AG08395 (cell line): ENCODE data around the gene P2RX6.
A peak's percentile ranks its signal among the peaks of the same experiment; 100 is the strongest.
"Not testable (repeated sequence)": the region's sequence is repeated elsewhere in the genome, so short reads cannot be mapped to it uniquely, and the experiment has no call there.

Source experiments
- DNase-seq: peaks from one replicate; pipeline ENCODE4 v3.0.0; 2012; ENCODE audit warnings: mixed read lengths, low spot score

The P2RX6 gene

DNA sequence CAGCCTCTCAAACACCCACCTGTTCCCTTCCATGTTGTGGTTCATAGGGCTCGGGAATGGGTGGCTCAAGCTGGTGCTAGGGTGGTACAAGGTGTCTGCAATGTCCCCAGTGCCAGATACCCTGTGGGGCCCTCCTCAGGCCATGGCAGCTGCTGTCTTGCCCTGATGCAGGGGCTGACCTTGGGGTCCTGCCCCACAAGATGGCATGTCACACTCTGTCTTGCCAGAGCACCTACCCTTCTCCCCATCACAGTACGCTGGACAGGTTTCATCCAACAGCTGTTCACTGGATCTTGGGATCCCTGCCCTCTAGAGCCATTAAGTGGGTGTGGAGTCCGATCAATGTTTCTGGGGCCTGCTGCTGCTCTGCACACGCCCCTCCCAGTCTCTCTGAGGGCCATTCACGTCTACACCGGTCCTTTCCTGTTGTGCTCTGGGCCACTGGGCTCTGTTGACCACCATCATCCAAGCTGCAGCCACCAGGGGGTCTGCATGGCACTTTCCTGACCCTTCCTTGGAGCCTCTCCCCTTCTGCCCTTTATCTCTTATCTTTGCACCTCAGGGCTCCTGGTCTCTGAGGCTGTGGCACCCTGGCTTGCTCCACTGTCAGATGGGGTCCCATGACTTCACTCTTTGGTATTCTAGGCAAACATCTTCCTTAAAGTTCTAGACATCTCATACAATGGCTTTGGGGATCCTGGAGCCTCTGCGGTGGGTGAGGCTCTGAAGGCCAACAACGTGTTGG is 37.9 kb downstream of the P2RX6 start:
- DNase-seq = no peak

DNA sequence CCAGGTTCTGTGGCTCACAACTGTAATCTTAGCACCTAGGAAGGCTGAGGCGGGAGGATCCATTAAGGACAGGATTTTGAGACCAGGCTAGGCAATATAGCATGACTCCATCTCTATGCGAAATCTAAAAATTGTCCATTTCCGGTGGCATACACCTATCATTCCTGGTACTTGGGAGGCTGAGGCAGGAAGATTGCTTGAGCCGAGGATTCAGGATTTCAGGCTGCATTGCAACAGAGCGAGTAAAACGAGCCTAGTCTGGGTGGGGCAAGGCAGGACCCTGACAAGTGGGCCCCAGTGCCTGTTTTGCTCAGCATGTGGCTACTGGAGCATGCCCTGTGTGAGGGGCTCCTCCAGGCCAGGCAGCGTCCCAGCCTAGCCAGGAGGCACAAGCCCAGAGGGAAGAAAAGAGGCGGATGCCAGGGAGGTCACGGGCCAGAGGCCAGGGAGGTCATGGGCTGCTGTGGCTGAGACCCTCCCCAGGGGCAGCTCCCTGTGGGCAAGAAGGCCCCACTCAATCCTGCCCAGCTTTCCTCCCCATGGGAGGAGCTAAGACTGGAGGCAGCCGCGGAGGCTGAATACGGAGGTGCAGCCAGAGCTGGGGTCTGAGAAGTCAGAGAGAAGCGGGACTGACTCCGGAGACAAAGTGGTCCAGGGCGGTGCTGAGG is 39.2 kb downstream of the P2RX6 start:
- no peak for DNase-seq

DNA sequence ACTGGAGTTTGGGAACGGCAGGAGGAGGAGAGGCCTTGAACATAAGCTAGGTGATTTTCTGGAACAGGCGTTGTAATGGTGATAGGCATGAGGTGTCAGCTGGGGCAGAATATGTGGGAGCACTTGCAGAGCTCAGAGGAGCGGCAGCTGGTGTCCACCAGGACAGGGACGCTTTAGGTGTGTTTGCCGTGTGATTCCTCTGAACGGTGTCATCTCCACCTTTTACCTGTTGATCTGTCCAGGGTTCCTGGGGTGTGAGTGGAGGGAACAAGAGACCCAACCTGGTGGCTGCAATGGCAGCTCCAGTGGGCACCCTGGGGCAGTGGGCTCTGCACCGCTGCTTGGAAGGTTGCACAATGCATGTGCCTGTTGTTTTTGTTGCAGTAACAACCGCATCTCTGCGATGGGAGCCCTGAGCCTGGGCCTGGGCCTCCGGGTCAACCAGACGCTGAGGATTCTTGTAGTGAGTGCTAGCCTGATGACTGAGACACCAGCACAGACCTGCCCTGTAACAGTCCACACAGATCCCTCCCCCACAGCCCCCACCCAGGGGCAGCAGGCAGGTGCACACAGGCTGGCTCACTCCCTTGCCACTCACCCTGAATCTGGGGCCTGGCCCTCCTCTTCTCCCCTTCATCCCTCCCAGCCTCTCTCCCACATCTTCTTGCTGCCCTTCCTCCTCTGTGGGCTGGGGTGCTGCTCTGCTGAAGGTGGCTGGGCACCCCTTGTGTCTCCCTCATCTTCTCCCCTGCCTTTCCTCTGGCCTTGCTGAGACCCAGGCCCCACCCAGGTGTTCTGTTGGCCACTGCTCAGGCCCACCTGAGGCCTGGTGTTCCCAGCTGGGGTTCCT is 40.0 kb downstream of the P2RX6 start:
- no peak for DNase-seq

DNA sequence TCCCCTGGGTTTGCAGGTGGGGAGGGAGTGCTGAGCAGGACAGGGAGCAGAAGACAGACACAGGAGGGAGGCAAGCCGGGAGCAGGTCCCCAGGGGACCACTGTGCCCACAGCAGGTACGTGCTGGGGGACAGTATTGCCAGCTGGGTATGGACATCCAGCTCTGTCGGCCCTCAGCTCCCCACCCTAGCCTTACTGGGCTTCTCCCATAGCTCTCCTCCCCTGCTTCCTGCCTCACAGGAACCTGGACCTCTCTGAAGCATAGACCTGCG is 40.5 kb downstream of the P2RX6 start:
- DNase-seq = no peak

DNA sequence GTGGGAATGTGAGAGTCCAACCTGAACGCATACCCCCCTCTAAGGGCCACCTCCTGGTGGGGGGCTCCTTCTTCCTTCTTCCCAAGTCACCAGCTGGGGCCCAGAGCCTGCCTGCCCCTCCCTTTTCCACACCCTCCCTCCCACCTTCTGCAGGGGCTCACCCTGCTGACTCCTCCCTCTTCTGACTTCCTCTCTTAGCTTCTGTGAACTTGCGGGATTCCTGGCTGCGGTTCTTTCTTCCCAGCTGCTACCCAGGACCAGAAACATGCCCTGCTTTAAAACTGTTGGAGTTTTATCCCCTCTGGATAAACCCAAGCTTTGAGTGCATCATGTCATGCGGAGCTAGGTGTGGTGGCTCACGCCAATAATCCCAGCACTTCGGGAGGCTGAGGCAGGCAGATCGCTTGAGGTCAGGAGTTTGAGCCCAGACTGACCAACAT is 40.9 kb downstream of the P2RX6 start:
- no peak for DNase-seq

DNA sequence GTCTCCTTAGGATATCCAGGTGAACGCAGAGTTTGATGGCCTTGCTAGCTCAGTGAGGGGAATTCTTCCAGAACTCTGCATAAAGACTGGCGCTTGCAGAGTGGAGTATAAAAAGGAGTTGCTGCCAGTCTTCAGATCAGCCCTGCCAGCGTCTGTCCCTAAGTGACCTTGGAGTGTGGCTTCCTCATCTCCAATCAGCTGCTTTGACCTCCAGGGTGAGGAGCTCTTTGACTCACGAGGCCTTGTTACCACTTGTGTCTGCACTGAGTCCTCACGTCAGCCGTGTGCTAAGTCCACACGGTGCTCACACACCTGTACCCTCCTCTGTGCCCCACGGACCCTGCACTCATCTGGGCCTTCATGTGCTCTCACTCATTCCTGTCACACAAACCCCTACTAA is 45.4 kb downstream of the P2RX6 start:
- not testable (repeated sequence) for DNase-seq

DNA sequence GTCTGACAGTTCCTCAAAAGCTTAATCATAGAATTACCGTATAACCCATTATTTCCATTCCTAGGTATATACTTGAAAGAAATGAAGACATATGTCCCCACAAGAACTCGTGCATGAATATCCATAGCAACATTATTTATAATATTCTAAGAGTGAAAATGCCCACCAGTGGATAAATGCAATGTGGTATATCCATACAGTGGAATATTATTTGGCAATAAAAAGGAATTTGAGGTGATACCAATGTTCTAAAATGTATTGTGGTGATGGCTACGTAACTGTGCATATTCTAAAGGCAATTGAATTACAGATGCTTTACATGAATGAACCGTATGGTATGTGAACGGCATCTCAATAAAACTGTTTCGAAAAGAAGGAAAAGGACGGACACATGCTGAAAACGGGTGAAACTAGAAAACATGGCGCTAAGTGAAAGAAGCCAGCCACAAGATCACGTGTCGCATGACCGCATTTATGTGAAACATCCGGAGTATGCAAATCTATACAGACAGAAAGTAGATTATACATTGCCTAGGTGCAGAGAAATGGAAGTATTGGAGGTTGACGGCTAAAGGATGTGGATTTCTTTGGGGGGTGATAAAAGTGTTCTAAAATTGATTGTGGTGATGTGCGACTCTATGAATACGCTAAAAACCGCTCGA is 46.8 kb downstream of the P2RX6 start:
- DNase-seq = not testable (repeated sequence)

DNA sequence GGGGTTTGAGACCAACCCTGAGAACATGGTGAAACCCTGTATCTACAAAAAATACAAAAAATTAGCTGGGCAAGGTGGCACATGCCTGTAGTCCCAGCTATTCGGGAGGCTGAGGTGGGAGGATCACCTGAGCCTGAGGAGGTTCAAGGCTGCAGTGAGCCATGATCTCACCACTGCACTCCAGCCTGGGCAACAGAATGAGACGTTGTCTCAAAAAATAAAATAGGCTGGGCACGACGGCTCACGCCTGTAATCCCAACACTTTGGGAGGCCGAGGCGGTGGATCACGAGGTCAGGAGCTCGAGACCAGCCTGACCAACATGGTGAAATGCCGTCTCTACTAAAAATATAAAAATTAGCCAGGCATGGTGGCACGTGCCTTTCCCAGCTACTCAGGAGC is 49.5 kb downstream of the P2RX6 start:
- not testable (repeated sequence) for DNase-seq

DNA sequence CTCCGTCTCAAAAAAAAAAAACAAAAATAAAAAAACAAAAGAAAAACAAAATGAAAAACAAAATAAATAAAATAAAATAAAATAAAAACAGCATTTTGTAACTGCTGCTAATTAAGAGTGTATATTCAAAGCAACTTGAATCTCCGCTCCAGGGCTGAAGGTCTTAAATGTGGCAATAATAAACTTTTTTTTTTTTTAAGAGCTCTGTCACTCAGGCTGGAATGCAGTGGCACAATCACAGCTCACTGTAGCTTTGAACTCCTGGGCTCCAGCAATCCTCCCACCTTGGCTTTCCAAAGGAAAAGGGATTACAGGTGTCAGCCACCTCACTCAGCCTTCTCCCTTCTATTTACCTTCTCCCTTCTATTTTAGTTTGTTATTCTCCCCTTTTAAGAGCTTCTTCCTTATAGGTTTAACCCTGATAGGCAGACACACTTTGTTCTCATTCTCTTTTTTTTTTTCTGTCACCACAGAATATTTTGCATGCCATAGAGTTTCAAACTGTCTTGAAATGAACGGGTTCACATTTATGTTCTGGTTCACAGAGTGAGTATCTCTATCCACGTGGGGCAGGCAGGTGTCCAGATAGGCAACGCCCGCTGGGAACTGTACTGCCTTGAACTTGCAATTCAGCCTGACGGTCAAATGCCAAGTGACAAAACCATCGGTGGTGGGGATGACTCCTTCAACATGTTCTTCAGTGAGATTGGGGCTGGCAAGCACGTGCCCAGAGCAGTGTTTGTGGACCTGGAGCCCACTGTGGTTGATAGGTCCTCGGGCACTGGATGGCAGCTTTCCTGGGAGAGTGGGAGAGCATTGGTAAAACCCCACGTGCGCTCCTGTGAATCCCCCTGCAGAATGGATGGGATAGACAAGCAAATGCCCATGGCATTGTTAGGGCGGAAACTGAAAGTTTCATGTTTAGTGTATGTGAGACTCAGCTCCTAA is 50.2 kb downstream of the P2RX6 start:
- no peak for DNase-seq

DNA sequence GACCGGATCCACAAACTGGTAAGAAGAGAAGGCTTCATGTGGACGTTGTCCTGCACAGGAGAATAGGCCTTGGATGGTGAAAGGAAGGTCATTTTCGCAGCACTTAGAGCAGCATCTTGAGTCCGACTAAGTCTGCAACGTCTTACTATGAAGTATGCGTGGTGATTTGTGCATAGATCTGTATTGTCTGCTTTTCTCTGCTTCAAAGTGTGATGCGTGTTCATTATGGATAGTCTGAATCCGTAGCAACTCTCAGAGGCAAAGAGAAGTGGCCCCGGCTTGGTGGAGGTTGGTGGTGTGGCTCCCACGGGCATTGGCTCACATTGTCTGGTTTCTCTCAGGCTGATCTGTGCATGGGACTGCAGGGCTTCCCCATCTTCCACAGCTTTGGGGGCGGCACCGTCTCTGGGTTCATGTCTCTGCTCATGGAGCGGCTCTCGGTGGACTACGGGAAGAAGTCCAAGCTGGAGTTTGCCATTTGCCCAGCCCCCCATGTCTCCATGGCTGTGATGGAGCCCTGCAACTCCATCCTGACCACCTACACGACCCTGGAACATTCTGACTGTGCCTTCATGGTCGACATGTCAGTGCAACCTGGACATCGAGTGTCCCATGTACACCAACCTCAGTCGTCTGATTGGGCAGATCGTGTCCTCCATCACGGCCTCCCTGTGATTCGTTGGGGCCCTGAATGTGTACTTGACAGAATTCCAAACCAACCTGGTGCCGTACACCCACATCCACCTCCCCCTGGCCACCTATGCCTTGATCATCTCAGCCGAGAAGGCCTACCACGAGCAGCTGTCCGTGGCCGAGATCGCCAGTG is 52.3 kb downstream of the P2RX6 start:
- DNase-seq = no peak

DNA sequence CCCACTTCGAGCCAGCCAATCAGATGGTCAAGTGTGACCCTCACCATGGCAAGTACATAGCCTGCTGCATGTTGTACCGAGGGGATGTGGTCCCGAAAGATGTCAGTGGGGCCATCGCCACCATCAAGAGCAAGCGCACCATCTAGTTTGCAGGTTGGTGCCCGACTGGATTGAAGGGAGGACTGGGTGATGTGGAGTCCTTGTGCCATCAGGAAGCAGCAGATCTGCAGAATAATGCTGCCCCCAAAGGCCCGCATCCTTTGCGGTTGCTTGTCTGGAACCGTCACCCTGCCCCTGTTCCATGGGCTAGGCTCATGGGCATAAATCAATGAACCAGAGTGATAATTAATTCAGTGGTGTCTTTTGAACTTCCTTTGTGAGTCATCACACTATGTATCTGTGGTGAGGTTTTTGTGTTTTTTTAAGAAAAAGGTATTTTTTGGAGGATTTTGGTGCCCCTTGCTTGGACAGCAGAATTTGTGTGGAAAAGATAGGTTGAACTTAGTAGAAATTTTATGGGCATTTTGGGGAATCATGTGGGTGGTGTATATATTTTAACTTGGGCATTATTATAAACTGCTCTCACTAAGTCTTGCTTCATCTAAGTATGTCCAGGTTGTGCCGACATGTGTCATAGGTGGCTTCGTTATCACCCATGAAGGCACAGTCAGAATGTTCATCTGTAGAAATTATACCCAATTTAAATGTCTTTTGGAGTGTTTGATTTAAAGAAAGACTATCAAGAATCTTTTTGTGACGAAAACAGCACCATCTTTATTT is 53.1 kb downstream of the P2RX6 start:
- no peak for DNase-seq

DNA sequence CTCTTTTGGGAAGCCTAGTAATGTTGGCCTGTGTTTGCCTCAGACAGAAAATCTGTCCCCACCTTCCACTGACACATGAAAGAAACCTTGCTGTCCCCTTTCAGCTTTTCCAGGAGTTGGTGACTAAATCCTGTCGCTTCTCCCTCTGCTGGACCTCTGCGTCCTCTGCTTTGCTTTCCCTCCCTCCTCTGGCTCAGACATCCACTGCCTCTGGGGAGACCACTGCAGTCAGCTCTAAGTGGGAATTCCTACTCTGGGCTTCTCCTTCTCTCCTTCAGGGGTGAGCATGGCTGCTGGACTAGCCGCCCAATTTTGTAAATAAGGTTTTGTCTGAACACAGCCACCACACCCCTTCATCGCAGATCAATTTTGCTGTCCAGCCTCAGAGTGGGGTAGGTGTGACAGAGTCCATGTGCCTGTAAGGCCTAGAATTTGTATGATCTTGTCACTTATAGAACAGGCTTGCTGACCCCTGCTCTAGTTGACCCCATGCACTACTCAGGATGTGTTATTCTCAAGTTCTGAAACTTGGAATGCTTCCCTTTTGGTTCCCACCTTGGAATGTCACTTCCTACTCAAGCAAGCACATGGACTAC is 53.8 kb downstream of the P2RX6 start:
- DNase-seq = no peak

DNA sequence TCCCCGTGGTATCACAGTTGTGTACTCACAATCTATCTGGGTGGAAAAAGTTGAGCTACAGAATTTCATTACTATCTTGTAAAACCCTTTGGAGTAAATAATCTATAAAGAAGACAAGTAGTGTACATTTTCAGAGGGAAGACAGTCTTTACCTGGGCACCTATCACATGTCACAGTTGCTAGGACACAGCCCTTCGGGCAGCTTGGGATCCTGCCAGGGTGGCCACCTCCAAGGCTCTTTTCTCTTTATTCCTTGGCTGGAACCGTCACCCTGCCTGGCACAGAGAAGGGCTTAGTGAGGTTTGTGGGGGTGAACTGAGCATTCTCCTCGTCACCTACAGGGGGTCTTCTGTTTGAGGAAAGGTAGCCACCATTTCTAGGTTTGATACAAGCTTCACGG is 54.4 kb downstream of the P2RX6 start:
- DNase-seq = no peak

DNA sequence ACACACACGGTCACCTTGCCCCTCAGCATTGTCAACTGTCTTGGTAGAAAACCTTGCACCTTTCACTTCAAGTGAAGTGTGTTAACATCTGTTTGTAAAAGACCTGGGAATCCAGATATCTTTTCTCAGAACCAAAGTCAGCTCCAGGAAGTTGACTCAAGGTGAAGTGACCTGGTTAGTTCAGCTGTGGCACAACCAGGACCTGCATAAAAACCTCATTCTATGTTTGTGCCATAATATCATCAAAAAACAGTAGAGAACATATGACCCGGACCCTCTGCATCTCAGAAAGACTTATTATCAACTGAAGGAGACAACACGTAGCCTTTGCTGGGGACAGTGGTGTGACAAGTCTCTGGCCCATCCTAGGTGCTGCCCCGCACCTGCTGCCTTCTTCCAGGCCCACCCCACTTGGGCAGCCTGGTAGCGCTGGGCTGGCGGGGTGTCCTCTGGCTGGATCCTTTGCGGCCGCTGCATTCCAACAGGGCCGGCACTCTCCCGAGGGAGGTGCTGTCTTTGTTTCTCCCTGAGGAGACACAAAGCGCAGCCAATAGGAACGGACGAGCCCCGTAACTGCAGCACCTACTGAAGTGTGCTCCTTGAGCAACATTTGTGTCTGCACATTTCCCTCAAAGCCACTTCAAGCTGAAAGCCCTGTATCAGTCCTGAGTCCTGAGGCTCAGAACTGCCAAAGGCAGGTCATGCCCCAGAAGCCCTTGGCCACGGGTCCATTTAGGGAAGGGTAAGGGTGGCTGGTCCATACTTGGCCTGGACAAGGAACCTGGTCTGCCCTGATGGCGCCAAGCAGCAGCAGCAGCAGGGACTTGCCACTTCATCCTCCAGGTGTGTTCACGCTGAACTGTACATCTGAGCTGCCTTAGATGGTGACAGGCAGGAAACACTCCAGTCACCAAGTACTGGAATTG is 56.0 kb downstream of the P2RX6 start:
- no peak for DNase-seq

DNA sequence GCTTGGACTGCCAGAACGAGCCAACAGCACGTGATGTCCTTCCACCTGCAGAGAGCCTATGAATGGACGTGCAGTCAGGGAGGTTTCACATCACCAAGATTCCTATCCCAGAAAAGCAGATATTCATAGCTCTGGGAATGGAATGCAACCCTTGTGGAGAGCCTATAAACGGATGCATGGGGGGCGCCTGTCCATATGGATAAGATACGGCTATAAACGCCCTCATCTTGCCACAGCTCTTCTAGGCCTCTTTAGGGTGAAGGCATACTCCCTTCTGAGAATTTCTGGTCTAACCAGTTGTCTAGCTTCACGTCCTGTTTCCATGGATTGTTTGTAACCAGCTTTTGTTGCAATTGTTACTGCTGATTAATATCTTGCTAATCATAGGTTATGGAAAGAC is 56.8 kb downstream of the P2RX6 start:
- not testable (repeated sequence) for DNase-seq

DNA sequence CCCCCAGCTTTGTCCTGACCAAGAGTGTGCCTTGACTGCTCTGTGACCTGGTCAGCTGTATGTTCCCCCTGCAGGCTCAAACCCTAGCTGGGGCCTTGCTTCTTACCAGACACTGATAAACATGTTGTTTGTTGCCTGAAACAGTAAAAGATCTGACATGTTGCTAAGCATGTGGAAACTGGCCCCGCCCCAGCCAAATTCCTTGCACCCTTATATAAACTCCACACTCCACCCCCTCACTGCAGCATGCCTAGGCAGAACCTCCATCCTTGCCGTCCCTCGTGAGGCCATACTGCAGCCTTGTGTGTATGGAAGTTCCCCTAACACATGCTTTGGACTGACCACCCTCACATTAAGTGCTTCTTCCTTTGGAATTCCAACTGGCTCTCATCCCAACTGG is 58.1 kb downstream of the P2RX6 start:
- no peak for DNase-seq

DNA sequence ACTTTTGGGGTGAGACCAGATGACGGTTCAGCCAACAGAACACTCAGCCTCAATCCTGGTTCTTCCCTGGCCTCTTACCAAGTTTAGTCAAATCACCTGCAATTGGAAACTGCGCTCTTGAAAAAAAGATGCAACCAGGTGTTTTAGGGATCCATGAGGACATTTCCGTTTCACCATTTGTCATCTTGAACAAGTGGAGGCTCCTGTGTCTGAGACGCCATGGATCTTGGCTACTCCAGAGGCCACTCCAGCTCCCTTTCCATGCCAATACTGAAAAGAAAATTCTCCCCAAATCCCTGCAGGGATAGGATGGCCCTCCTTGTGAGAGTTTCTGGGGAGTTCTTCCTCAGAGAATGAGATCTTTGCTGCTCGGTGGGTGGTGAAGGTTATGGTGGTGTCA is 58.5 kb downstream of the P2RX6 start:
- DNase-seq = no peak

DNA sequence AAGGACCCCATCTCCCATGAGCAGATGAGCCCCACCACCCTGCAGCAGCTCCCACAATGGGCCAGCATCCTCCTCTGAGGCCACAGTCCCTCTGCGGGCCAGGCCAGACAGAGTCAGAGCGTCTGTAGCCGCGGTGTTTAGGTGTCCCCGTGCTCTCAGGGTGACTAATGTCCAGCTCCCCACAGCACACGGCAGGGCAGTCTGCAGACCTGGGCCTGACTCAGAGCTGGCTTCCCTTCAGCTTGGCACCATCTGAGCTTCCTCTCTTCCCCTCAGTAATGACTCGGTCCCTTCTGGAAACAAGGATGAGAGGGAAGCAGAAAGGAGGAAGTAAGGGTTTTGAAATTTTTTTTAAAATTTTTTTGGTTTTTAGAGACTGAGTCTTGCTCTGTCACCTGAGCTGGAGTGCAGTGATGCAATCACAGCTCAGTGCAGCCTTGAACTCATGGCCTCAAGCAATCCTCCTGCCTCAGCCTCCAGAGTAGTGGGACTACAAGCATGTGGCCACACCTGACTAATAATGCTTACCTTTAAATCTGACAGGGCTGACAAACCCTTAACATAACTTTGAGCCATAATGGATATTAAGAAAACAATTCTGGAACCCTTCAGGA is 59.2 kb downstream of the P2RX6 start:
- DNase-seq = peak; percentile 96
